ENCODE results near the gene ZMYND11.

Gene ZMYND11

DNA sequence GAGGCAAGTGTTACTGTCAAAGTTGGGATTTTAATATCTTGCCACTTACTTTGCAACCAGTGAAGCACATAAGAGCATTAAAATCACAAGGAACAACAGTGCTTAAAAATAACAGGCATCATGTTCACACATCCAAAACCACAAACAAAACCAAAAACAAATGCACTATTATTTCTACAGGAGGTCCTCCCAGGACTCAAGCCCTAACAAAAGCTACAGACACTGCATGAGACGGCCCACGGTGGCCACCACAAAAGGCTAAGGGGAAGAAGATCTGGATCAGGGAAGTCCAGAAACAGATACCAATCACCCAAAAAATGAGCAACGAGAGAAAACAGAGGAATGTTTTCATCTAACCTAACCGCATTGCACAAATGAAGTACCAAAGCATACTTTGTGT, 158.4 kb downstream of the ZMYND11 start:
- no peak for DNase-seq (ENCODE audit: low read depth in 1 of 2, low spot score in 1 of 2)
- TF ChIP-seq, protein P1, sequence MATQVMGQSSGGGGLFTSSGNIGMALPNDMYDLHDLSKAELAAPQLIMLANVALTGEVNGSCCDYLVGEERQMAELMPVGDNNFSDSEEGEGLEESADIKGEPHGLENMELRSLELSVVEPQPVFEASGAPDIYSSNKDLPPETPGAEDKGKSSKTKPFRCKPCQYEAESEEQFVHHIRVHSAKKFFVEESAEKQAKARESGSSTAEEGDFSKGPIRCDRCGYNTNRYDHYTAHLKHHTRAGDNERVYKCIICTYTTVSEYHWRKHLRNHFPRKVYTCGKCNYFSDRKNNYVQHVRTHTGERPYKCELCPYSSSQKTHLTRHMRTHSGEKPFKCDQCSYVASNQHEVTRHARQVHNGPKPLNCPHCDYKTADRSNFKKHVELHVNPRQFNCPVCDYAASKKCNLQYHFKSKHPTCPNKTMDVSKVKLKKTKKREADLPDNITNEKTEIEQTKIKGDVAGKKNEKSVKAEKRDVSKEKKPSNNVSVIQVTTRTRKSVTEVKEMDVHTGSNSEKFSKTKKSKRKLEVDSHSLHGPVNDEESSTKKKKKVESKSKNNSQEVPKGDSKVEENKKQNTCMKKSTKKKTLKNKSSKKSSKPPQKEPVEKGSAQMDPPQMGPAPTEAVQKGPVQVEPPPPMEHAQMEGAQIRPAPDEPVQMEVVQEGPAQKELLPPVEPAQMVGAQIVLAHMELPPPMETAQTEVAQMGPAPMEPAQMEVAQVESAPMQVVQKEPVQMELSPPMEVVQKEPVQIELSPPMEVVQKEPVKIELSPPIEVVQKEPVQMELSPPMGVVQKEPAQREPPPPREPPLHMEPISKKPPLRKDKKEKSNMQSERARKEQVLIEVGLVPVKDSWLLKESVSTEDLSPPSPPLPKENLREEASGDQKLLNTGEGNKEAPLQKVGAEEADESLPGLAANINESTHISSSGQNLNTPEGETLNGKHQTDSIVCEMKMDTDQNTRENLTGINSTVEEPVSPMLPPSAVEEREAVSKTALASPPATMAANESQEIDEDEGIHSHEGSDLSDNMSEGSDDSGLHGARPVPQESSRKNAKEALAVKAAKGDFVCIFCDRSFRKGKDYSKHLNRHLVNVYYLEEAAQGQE (IDR thresholded peaks at IDR 0.05; ENCODE audit: insufficient replicate concordance, low read depth), result no peak
- H3K4me3 ChIP-seq (replicated peaks; ENCODE audit: insufficient read depth, low read length), result no peak overlapping the region
- no peak overlapping the region for H3K27ac ChIP-seq (replicated peaks)
- no peaks in the 10 kb centered on the region for H3K27me3 ChIP-seq (ENCODE audit: insufficient read depth, poor library complexity, severe bottlenecking)

DNA sequence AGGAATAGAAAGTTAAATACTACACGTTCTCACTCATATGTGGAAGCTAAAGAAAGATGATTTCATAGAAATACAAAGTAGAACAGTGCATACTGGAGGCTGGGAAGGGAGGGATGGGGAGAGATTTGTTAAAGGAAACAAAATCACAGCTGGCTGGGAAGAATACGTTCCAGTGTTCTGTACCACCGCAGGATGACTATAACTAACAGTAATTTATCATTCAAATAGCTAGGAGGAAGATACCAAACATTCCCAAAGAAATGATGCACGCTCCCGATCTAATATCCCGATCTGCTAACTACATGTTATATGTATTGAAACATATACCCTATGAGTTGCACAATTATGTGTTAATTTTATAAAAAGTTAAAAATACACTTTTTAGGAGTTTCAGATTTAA, 162.3 kb downstream of the ZMYND11 start:
- Histone ChIP-seq H3K4me3 (replicated peaks; ENCODE audit: insufficient read depth, low read length) (no peak overlapping the region), H3K27ac (replicated peaks) (no peak overlapping the region), H3K27me3 (ENCODE audit: insufficient read depth, poor library complexity, severe bottlenecking) (no peaks in the 10 kb centered on the region)
- no peak for TF ChIP-seq POLR2AphosphoS5 (IDR thresholded peaks at IDR 0.05; ENCODE audit: low read depth)
- TF ChIP-seq, protein P1 (IDR thresholded peaks at IDR 0.05; ENCODE audit: insufficient replicate concordance, low read depth), result no peak
- no peak for TF ChIP-seq SPI1 (IDR thresholded peaks at IDR 0.05; ENCODE audit: borderline replicate concordance, low read depth)
- no peak for TF ChIP-seq GABPA (IDR thresholded peaks at IDR 0.05; ENCODE audit: low read depth)
- TF ChIP-seq, protein P2, sequence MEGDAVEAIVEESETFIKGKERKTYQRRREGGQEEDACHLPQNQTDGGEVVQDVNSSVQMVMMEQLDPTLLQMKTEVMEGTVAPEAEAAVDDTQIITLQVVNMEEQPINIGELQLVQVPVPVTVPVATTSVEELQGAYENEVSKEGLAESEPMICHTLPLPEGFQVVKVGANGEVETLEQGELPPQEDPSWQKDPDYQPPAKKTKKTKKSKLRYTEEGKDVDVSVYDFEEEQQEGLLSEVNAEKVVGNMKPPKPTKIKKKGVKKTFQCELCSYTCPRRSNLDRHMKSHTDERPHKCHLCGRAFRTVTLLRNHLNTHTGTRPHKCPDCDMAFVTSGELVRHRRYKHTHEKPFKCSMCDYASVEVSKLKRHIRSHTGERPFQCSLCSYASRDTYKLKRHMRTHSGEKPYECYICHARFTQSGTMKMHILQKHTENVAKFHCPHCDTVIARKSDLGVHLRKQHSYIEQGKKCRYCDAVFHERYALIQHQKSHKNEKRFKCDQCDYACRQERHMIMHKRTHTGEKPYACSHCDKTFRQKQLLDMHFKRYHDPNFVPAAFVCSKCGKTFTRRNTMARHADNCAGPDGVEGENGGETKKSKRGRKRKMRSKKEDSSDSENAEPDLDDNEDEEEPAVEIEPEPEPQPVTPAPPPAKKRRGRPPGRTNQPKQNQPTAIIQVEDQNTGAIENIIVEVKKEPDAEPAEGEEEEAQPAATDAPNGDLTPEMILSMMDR (IDR thresholded peaks at IDR 0.05; ENCODE audit: insufficient read depth, low read length), result no peak
- DNase-seq (ENCODE audit: low read depth in 1 of 2, low spot score in 1 of 2), result no peak

DNA sequence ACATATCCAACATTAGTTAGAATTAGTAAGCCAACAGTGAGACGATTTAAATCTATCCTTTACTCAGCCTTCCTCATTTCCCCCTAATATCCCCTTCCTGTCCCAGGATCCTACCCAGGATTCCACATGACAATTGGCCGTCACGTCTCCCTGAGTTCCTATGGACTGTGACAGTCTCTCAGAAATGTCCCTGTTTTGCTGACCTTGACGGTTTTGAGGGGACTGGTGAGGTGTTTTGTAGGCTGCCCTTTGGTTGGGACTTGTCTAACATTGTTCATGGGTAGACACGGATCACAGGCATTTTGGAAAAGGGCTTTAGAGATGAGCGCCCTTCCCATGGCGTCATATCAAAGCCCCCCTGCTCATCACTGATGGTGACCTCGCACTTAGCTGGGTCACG, 162.8 kb downstream of the ZMYND11 start:
- Histone ChIP-seq H3K27ac (replicated peaks) (no peak overlapping the region), H3K27me3 (ENCODE audit: insufficient read depth, poor library complexity, severe bottlenecking) (no peaks in the 10 kb centered on the region), H3K4me3 (replicated peaks; ENCODE audit: insufficient read depth, low read length) (no peak overlapping the region)
- no peak for DNase-seq (ENCODE audit: low read depth in 1 of 2, low spot score in 1 of 2)
- no peak for TF ChIP-seq POLR2AphosphoS5 (IDR thresholded peaks at IDR 0.05; ENCODE audit: low read depth)
- no peak for TF ChIP-seq GABPA (IDR thresholded peaks at IDR 0.05; ENCODE audit: low read depth)
- TF ChIP-seq, protein P2 (IDR thresholded peaks at IDR 0.05; ENCODE audit: insufficient read depth, low read length), result no peak
- TF ChIP-seq, protein P1 (IDR thresholded peaks at IDR 0.05; ENCODE audit: insufficient replicate concordance, low read depth), result no peak
- no peak for TF ChIP-seq SPI1 (IDR thresholded peaks at IDR 0.05; ENCODE audit: borderline replicate concordance, low read depth)

DNA sequence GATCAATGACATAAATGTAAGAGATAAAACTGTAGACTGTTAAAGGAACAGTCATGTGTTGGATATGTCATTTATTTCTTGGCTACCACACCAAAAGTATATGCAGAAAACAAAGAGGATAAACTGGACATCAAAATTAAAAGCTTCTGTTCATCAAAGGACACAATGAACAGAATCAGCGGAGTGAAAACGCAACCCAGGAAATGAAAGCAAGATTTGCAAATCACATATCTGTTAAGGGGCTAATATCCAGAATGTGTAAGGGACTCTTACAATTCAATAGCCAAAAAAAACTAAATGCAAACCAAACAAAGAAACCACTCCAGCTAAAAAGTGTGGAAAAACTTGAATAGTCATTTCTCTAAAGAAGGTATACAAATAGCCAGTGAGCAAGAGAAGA, 164.3 kb downstream of the ZMYND11 start:
- no peak for DNase-seq (ENCODE audit: low read depth in 1 of 2, low spot score in 1 of 2)
- TF ChIP-seq SPI1 (IDR thresholded peaks at IDR 0.05; ENCODE audit: borderline replicate concordance, low read depth), result no peak
- H3K27me3 ChIP-seq (ENCODE audit: insufficient read depth, poor library complexity, severe bottlenecking), result no peaks in the 10 kb centered on the region
- H3K27ac ChIP-seq (replicated peaks), result no peak overlapping the region
- H3K4me3 ChIP-seq (replicated peaks; ENCODE audit: insufficient read depth, low read length), result no peak overlapping the region

Measured in HL-60 (cell line).